HepG2 (cell line): ENCODE results near the gene PRM2. TPM values are rescaled to one million over a fixed set of nuclear protein-coding genes. Genes with fewer than 3 reads are reported as not detected.

Experiments
- AKAP8 ChIP-seq: sonication (generic); formaldehyde crosslinking; IDR thresholded peaks from 2 replicates; pipeline ENCODE4 v1.5.1; 2020; ENCODE audit warnings: mild to moderate bottlenecking, missing genetic modification reagents
- BRF2 ChIP-seq: sonication (generic); formaldehyde crosslinking; IDR thresholded peaks from 2 replicates; pipeline ENCODE4 v1.8.1; 2022; ENCODE audit warnings: mild to moderate bottlenecking, missing genetic modification reagents
- EEA1 ChIP-seq: sonication (generic); formaldehyde crosslinking; IDR thresholded peaks from 2 replicates; pipeline ENCODE4 v1.5.1; 2020; ENCODE audit warnings: mild to moderate bottlenecking, missing genetic modification reagents, borderline replicate concordance
- IKZF1 ChIP-seq: fragments of 450-650 bp; IDR thresholded peaks from 2 replicates; pipeline ENCODE4 v1.7.1; 2016
- MED1 ChIP-seq: sonication (generic); formaldehyde crosslinking; IDR thresholded peaks from 2 replicates; pipeline ENCODE4 v1.4.0; 2020; ENCODE audit warnings: missing genetic modification reagents
- MTA3 ChIP-seq: sonication (generic); formaldehyde crosslinking; IDR thresholded peaks from 2 replicates; pipeline ENCODE4 v1.4.0; 2020; ENCODE audit warnings: missing genetic modification reagents
- NPAS2 ChIP-seq: sonication (generic); formaldehyde crosslinking; IDR thresholded peaks from 2 replicates; pipeline ENCODE4 v1.8.0; 2022; ENCODE audit warnings: mild to moderate bottlenecking, missing genetic modification reagents, borderline replicate concordance
- NR2F1 ChIP-seq, 2 experiments: fragments of 450-650 bp in 1 of 2; formaldehyde crosslinking in 1 of 2; IDR thresholded peaks; 2 replicates each; pipeline versions ENCODE4 v1.5.0 to v1.6.1; 2016 to 2020; ENCODE audit warnings: mild to moderate bottlenecking in 1 of 2, missing compliant biosample characterization in 1 of 2, missing genetic modification reagents in 1 of 2, moderate library complexity in 1 of 2
- PCBP1 ChIP-seq: fragments of 200-400 bp; formaldehyde crosslinking; IDR thresholded peaks from 2 replicates; pipeline ENCODE4 v1.6.1; 2017; ENCODE audit warnings: mild to moderate bottlenecking, low read depth, low read length, borderline replicate concordance
- RBM22 ChIP-seq: fragments of 200-400 bp; formaldehyde crosslinking; optimal IDR thresholded peaks from 2 replicates; pipeline ENCODE3; 2017; ENCODE audit warnings: mild to moderate bottlenecking, low read length, moderate library complexity
- SNAI1 ChIP-seq: sonication (generic); formaldehyde crosslinking; IDR thresholded peaks from 2 replicates; pipeline ENCODE4 v1.5.0; 2020; ENCODE audit warnings: mild to moderate bottlenecking, missing genetic modification reagents, borderline replicate concordance
- TBP ChIP-seq: sonication (generic); formaldehyde crosslinking; IDR thresholded peaks from 2 replicates; pipeline ENCODE4 v1.5.0; 2020; ENCODE audit warnings: missing genetic modification reagents
- TCF7L2 ChIP-seq: IDR thresholded peaks from 2 replicates; pipeline ENCODE4 v1.6.1; 2011; ENCODE audit warnings: mild to moderate bottlenecking, low read depth, low read length, moderate library complexity
- ZBTB10 ChIP-seq: sonication (generic); formaldehyde crosslinking; IDR thresholded peaks from 2 replicates; pipeline ENCODE4 v1.4.0; 2020; ENCODE audit warnings: missing genetic modification reagents, borderline replicate concordance
- ZBTB43 ChIP-seq: sonication (generic); formaldehyde crosslinking; conservative IDR thresholded peaks from 2 replicates; pipeline ENCODE4 v1.4.0; 2020; ENCODE audit warnings: missing genetic modification reagents
- ZFYVE20 ChIP-seq: sonication (generic); formaldehyde crosslinking; IDR thresholded peaks from 2 replicates; pipeline ENCODE4 v1.8.0; 2023; ENCODE audit warnings: low read depth, mild to moderate bottlenecking, moderate library complexity, missing genetic modification reagents, borderline replicate concordance
- ZNF256 ChIP-seq: sonication (generic); formaldehyde crosslinking; conservative IDR thresholded peaks from 2 replicates; pipeline ENCODE4 v1.4.0; 2020; ENCODE audit warnings: missing genetic modification reagents
- ZNF574 ChIP-seq: sonication (generic); formaldehyde crosslinking; IDR thresholded peaks from 2 replicates; pipeline ENCODE4 v1.4.0; 2020; ENCODE audit warnings: missing genetic modification reagents
- ZNF672 ChIP-seq: sonication (generic); formaldehyde crosslinking; IDR thresholded peaks from 2 replicates; pipeline ENCODE4 v1.8.1; 2022; ENCODE audit warnings: missing genetic modification reagents
- polyA plus RNA-seq, 8 experiments: library from polyadenylated mRNA; depleted of rRNA in 3 of 8; stranded (reverse) in 7 of 8; unstranded in 1 of 8; fragments of >200 nt; fragmentation: Illumina TruSeq in 4 of 8; extraction: Trizol in 4 of 8; gene quantifications; 2 replicates each; pipeline versions ENCODE4 v1.2.1 to v1.2.3, GENCODE V29; 2011 to 2016; ENCODE audit warnings: low read depth in 4 of 8, missing spikeins in 1 of 8, mixed read lengths in 1 of 8; ENCODE audit not compliant: insufficient read depth in 1 of 8
- total RNA-seq, 5 experiments: library from RNA; depleted of rRNA; stranded (reverse); fragments of >200 nt; fragmentation: Illumina TruSeq; extraction: Trizol; gene quantifications; 2 replicates each; pipeline ENCODE4 v1.2.3, GENCODE V29; 2016; ENCODE audit warnings: low read depth in 1 of 5

The PRM2 gene
- total and polyA plus RNA-seq, 2 of the 13 experiments (the other 11 are each of a cell fraction or from before 2014, with no cell fraction given), result 0.54 TPM; not detected in 1

- TF ChIP-seq EEA1 (CRISPR knock-in tag) (no peak), PCBP1 (peak; percentile 65; the same call in 1 of the 2 replicates), ZBTB43 (peak; percentile 41; the same call in 1 of the 2 replicates), IKZF1 (no peak), ZNF574 (CRISPR knock-in tag) (peak; percentile 82), ZNF256 (peak; percentile 95), NR2F1 (CRISPR knock-in tag; IDR thresholded peaks at IDR 0.05) (no peak), MTA3 (CRISPR knock-in tag) (no peak), BRF2 (peak; percentile 4; the same call in 1 of the 2 replicates), ZBTB10 (peak; percentile 28), MED1 (CRISPR knock-in tag) (0 out of 2 replicates have a peak, but pooled peaks have one; percentile 16), AKAP8 (CRISPR knock-in tag) (no peak), TBP (0 out of 2 replicates have a peak, but pooled peaks have one; percentile 40), SNAI1 (CRISPR knock-in tag) (peak; percentile 71; the same call in 1 of the 2 replicates), NPAS2 (CRISPR knock-in tag) (no peak), ZFYVE20 (peak; percentile 86), ZNF672 (no peak), TCF7L2 (no peak), RBM22 (peak; percentile 69)
These were observed 20.3 kb downstream of the PRM2 start, which contains the start of gene SOCS1 (continued) for GRCh38 chr16:11255737-11256660.
